Measurements from ENCODE around the gene AMN1. TPM values are rescaled to one million over a fixed set of nuclear protein-coding genes. Genes with fewer than 3 reads are reported as not detected.

The AMN1 gene
- total and polyA plus RNA-seq, 11 donors = 8.5 to 22.5 (median 16.3) TPM

GRCh38 chr12:31669020-31669419, 59.8 kb downstream of the AMN1 start:
- Histone ChIP-seq H3K9me3 (peaks cover 0 to 15% (median 7%) of the 10 kb centered on the region in 12 donors), H3K4me3 (no peak overlapping the region), H3K27me3 (no peaks in the 10 kb centered on the region), H3K27ac (no peak overlapping the region), H3K36me3 (peaks cover 0 to 47% (median 9%) of the 10 kb centered on the region in 9 donors), H3K4me1 (no peaks in the 10 kb centered on the region)
- TF ChIP-seq POLR2A (IDR thresholded peaks at IDR 0.05) = no peak
- no peak for TF ChIP-seq CTCF (IDR thresholded peaks at IDR 0.05)
- no peak for ATAC-seq
- DNase-seq = no peak
- intact Hi-C loops (cut with DNase I) = no loop called here

GRCh38 chr12:31664038-31664437, 64.8 kb downstream of the AMN1 start:
- Histone ChIP-seq H3K27me3 (no peaks in the 10 kb centered on the region), H3K4me3 (no peak overlapping the region), H3K9me3 (peaks cover 0 to 7% (median 4%) of the 10 kb centered on the region in 12 donors), H3K27ac (no peak overlapping the region), H3K36me3 (peaks cover 0 to 26% (median 0%) of the 10 kb centered on the region in 9 donors), H3K4me1 (peaks cover 0 to 12% (median 6%) of the 10 kb centered on the region in 12 donors)
- DNase-seq = no peak
- TF ChIP-seq CTCF (IDR thresholded peaks at IDR 0.05) = no peak
- no peak for TF ChIP-seq POLR2A (IDR thresholded peaks at IDR 0.05)
- intact Hi-C loops (cut with DNase I) = no loop called here
- ATAC-seq = no peak
- 82 to 90% (median 85%) methylated on average over 6 of the region's 6 CpGs for WGBS, 4 donors

GRCh38 chr12:31663576-31663975, 65.2 kb downstream of the AMN1 start:
- H3K36me3 ChIP-seq = peaks cover 0 to 22% (median 0%) of the 10 kb centered on the region in 9 donors
- DNase-seq (no peak), ATAC-seq (no peak)
- no peak for TF ChIP-seq POLR2A (IDR thresholded peaks at IDR 0.05)
- TF ChIP-seq CTCF (IDR thresholded peaks at IDR 0.05) = no peak
- H3K27ac ChIP-seq = no peak overlapping the region
- WGBS, 4 donors = 74 to 86% (median 83%) methylated on average over 4 of the region's 4 CpGs
- H3K27me3 ChIP-seq = no peaks in the 10 kb centered on the region
- no peak overlapping the region for H3K4me3 ChIP-seq
- H3K4me1 ChIP-seq = peaks cover 0 to 12% (median 6%) of the 10 kb centered on the region in 12 donors
- intact Hi-C loops (cut with DNase I) = no loop called here
- H3K9me3 ChIP-seq = peaks cover 0 to 3% (median 0%) of the 10 kb centered on the region in 12 donors

- ATAC-seq (no peak), DNase-seq (no peak)
- 87 to 97% (median 96%) methylated on average over 6 of the region's 6 CpGs for WGBS, 4 donors
- no peak overlapping the region for H3K27ac ChIP-seq
- peaks cover 0 to 12% (median 6%) of the 10 kb centered on the region in 12 donors for H3K4me1 ChIP-seq
- TF ChIP-seq CTCF (IDR thresholded peaks at IDR 0.05) = no peak
- TF ChIP-seq POLR2A (IDR thresholded peaks at IDR 0.05) = no peak
- intact Hi-C loops (cut with DNase I) = no loop called here
- H3K9me3 ChIP-seq = no peaks in the 10 kb centered on the region
- H3K4me3 ChIP-seq = no peak overlapping the region
- no peaks in the 10 kb centered on the region for H3K27me3 ChIP-seq
- peaks cover 0 to 19% (median 0%) of the 10 kb centered on the region in 9 donors for H3K36me3 ChIP-seq
Measured at GRCh38 chr12:31662176-31662849, 66.5 kb downstream of the AMN1 start.
